Mesenchymal stem cell (in vitro differentiated cells and primary cell): ENCODE data around the gene NUDT16L1.

Source experiments
- DNase-seq: peaks from one replicate; pipeline ENCODE4 v3.0.0-alpha.2; 2013
- H2AFZ ChIP-seq: one replicate; pipeline ENCODE4 v1.6.1; 2013; ENCODE audit warnings: low read depth, mild to moderate bottlenecking, control low read depth, inconsistent platforms, low read length, moderate library complexity
- H2AK5ac ChIP-seq: 2 replicates; pipeline ENCODE4 v1.6.1; 2013; ENCODE audit warnings: low read length, moderate library complexity, mild to moderate bottlenecking, inconsistent platforms; ENCODE audit not compliant: severe bottlenecking
- H2BK120ac ChIP-seq: one replicate; pipeline ENCODE4 v1.6.1; 2013; ENCODE audit warnings: low read depth, mild to moderate bottlenecking, inconsistent platforms, low read length, moderate library complexity
- H2BK12ac ChIP-seq, 2 experiments: one replicate each; pipeline ENCODE4 v1.6.1; 2013; ENCODE audit warnings: inconsistent platforms in 2 of 2, low read length in 2 of 2, mild to moderate bottlenecking in 2 of 2, moderate library complexity in 2 of 2, control low read depth in 1 of 2
- H2BK15ac ChIP-seq: one replicate; pipeline ENCODE4 v1.6.1; 2013; ENCODE audit warnings: mild to moderate bottlenecking, low read depth, inconsistent platforms; ENCODE audit not compliant: poor library complexity, severe bottlenecking
- H2BK5ac ChIP-seq: 2 replicates; pipeline ENCODE4 v1.6.1; 2013; ENCODE audit warnings: low read depth, mild to moderate bottlenecking, low read length, control low read depth, inconsistent platforms; ENCODE audit not compliant: poor library complexity, severe bottlenecking
- H3K14ac ChIP-seq, 2 experiments: one replicate each; pipeline ENCODE4 v1.6.1; 2013; ENCODE audit warnings: inconsistent platforms in 2 of 2, low read length in 2 of 2, control low read depth in 1 of 2, mild to moderate bottlenecking in 1 of 2, moderate library complexity in 1 of 2
- H3K18ac ChIP-seq, 2 experiments: one replicate each; pipeline ENCODE4 v1.6.1; 2013; ENCODE audit warnings: inconsistent platforms in 2 of 2, low read length in 2 of 2, control low read depth in 1 of 2, low read depth in 1 of 2, mild to moderate bottlenecking in 1 of 2
- H3K23ac ChIP-seq, 2 experiments: one replicate each; pipeline ENCODE4 v1.6.1; 2013; ENCODE audit warnings: inconsistent platforms in 2 of 2, low read length in 2 of 2, mild to moderate bottlenecking in 2 of 2, moderate library complexity in 2 of 2, control low read depth in 1 of 2
- H3K27ac ChIP-seq: 2 replicates; pipeline ENCODE4 v1.5.1; 2013; ENCODE audit warnings: mild to moderate bottlenecking, moderate library complexity, low read length, control low read depth, inconsistent platforms; ENCODE audit not compliant: poor library complexity, severe bottlenecking
- H3K27me3 ChIP-seq, 2 experiments: 2 replicates each; pipeline versions ENCODE4 v1.6.1 to v1.7.0; 2013; ENCODE audit warnings: low read length in 2 of 2, mild to moderate bottlenecking in 2 of 2, moderate library complexity in 2 of 2, control low read depth in 1 of 2, inconsistent platforms in 1 of 2; ENCODE audit not compliant: control insufficient read depth in 1 of 2, insufficient read depth in 1 of 2
- H3K36me3 ChIP-seq, 2 experiments: 2 replicates each; pipeline versions ENCODE4 v1.6.1 to v1.7.0; 2013; ENCODE audit warnings: low read length in 2 of 2, control low read depth in 1 of 2, inconsistent platforms in 1 of 2, low read depth in 1 of 2, mild to moderate bottlenecking in 1 of 2; ENCODE audit not compliant: insufficient read depth in 2 of 2, control insufficient read depth in 1 of 2
- H3K4ac ChIP-seq, 2 experiments: one replicate each; pipeline ENCODE4 v1.6.1; 2013; ENCODE audit warnings: inconsistent platforms in 2 of 2, low read length in 2 of 2, mild to moderate bottlenecking in 2 of 2, moderate library complexity in 2 of 2, control low read depth in 1 of 2, low read depth in 1 of 2
- H3K4me1 ChIP-seq: 2 replicates; pipeline ENCODE4 v1.6.1; 2013; ENCODE audit warnings: low read depth, low read length, control low read depth; ENCODE audit not compliant: control insufficient read depth, insufficient read depth
- H3K4me2 ChIP-seq: 2 replicates; pipeline ENCODE4 v1.6.1; 2013; ENCODE audit warnings: low read length, mild to moderate bottlenecking, inconsistent platforms; ENCODE audit not compliant: poor library complexity, severe bottlenecking
- H3K4me3 ChIP-seq, 2 experiments: 2 replicates each; pipeline versions ENCODE4 v1.5.1 to v1.7.0; 2013; ENCODE audit warnings: low read length in 2 of 2, mild to moderate bottlenecking in 2 of 2, control low read depth in 1 of 2, low read depth in 1 of 2; ENCODE audit not compliant: insufficient read depth in 1 of 2
- H3K79me1 ChIP-seq: replicated peaks from 2 replicates; pipeline ENCODE4 v1.6.1; 2013; ENCODE audit warnings: mild to moderate bottlenecking, control low read depth, low read length, inconsistent platforms; ENCODE audit not compliant: poor library complexity, severe bottlenecking
- H3K9ac ChIP-seq: 2 replicates; pipeline ENCODE4 v1.7.0; 2013; ENCODE audit warnings: mild to moderate bottlenecking, low read length, moderate library complexity
- H3K9me3 ChIP-seq: 2 replicates; pipeline ENCODE4 v1.7.0; 2013; ENCODE audit warnings: mild to moderate bottlenecking, low read length; ENCODE audit not compliant: control insufficient read depth
- H4K8ac ChIP-seq: one replicate; pipeline ENCODE4 v1.6.1; 2013; ENCODE audit warnings: inconsistent platforms, mild to moderate bottlenecking, low read length, moderate library complexity
- H4K91ac ChIP-seq: one replicate; pipeline ENCODE4 v1.6.1; 2013; ENCODE audit warnings: mild to moderate bottlenecking, low read length, inconsistent platforms
- WGBS: methylation state at CpG from one replicate; pipeline ENCODE4 v1.1.7; 2013; ENCODE audit warnings: mixed read lengths; 5-methylcytosine and 5-hydroxymethylcytosine counted together

The NUDT16L1 gene

GRCh38 chr16:4685776-4686496 lies 7.4 kb upstream of the NUDT16L1 start:
- peaks cover 60 to 98% of the 10 kb centered on the region in 2 experiments for H3K36me3 ChIP-seq
- no peak overlapping the region for H4K8ac ChIP-seq
- H2BK15ac ChIP-seq: no peak overlapping the region
- no peak overlapping the region for H2AFZ ChIP-seq
- no peak overlapping the region for H4K91ac ChIP-seq
- no peak overlapping the region for H2BK120ac ChIP-seq
- H3K4me2 ChIP-seq: no peak overlapping the region
- no peak overlapping the region for H3K23ac ChIP-seq
- 99% methylated on average over 36 of the region's 38 CpGs for WGBS
- H3K27me3 ChIP-seq: no peaks in the 10 kb centered on the region
- no peak overlapping the region for H2AK5ac ChIP-seq
- H3K9me3 ChIP-seq: no peaks in the 10 kb centered on the region
- H2BK12ac ChIP-seq: no peak overlapping the region
- no peak for DNase-seq
- no peak overlapping the region for H3K4me3 ChIP-seq
- H3K4ac ChIP-seq: no peak overlapping the region
- H3K9ac ChIP-seq: no peak overlapping the region
- H3K27ac ChIP-seq: no peak overlapping the region
- H3K14ac ChIP-seq: no peak overlapping the region
- no peak overlapping the region for H3K18ac ChIP-seq
- H3K79me1 ChIP-seq: peaks cover 45% of the 10 kb centered on the region
- H3K4me1 ChIP-seq: peaks cover 16% of the 10 kb centered on the region
- H2BK5ac ChIP-seq: no peak overlapping the region

GRCh38 chr16:4686497-4687210 lies 6.7 kb upstream of the NUDT16L1 start:
- Histone ChIP-seq H3K27me3 (no peaks in the 10 kb centered on the region), H3K4me1 (peaks cover 16% of the 10 kb centered on the region), H3K23ac (no peak overlapping the region), H2BK12ac (no peak overlapping the region), H3K18ac (no peak overlapping the region), H3K14ac (no peak overlapping the region), H3K9ac (no peak overlapping the region), H3K36me3 (peaks cover 58 to 94% of the 10 kb centered on the region in 2 experiments), H3K79me1 (peaks cover 38% of the 10 kb centered on the region), H3K4me2 (no peak overlapping the region), H2BK5ac (no peak overlapping the region), H2BK120ac (no peak overlapping the region), H2AK5ac (no peak overlapping the region), H4K91ac (no peak overlapping the region), H2BK15ac (no peak overlapping the region), H3K4me3 (no peak overlapping the region), H3K9me3 (no peaks in the 10 kb centered on the region), H4K8ac (no peak overlapping the region), H2AFZ (no peak overlapping the region), H3K4ac (no peak overlapping the region), H3K27ac (no peak overlapping the region)
- DNase-seq: no peak
- WGBS: 92% methylated on average over 27 of the region's 27 CpGs

GRCh38 chr16:4687416-4687815 lies 5.9 kb upstream of the NUDT16L1 start:
- H3K27ac ChIP-seq: no peak overlapping the region
- 90% methylated on average over 8 of the region's 8 CpGs for WGBS
- no peak overlapping the region for H2BK15ac ChIP-seq
- DNase-seq: no peak
- no peak overlapping the region for H3K4me2 ChIP-seq
- H3K4me1 ChIP-seq: peaks cover 18% of the 10 kb centered on the region
- peaks cover 51 to 88% of the 10 kb centered on the region in 2 experiments for H3K36me3 ChIP-seq
- no peak overlapping the region for H2AFZ ChIP-seq
- H2BK5ac ChIP-seq: no peak overlapping the region
- H3K18ac ChIP-seq: no peak overlapping the region
- H3K27me3 ChIP-seq: no peaks in the 10 kb centered on the region
- H4K8ac ChIP-seq: no peak overlapping the region
- peaks cover 32% of the 10 kb centered on the region for H3K79me1 ChIP-seq
- no peak overlapping the region for H3K4ac ChIP-seq
- no peak overlapping the region for H3K4me3 ChIP-seq
- H2BK12ac ChIP-seq: no peak overlapping the region
- no peak overlapping the region for H2BK120ac ChIP-seq
- H4K91ac ChIP-seq: no peak overlapping the region
- no peak overlapping the region for H2AK5ac ChIP-seq
- no peaks in the 10 kb centered on the region for H3K9me3 ChIP-seq
- no peak overlapping the region for H3K23ac ChIP-seq
- H3K14ac ChIP-seq: no peak overlapping the region
- no peak overlapping the region for H3K9ac ChIP-seq

- H4K8ac ChIP-seq: no peak overlapping the region
- WGBS: 94% methylated on average over 39 of the region's 39 CpGs
- H4K91ac ChIP-seq: no peak overlapping the region
Observed at GRCh38 chr16:4687946-4688673, 5.3 kb upstream of the NUDT16L1 start.

More at GRCh38 chr16:4687946-4688673, 5.3 kb upstream of the NUDT16L1 start:
- Histone ChIP-seq H3K18ac (no peak overlapping the region), H3K4me2 (no peak overlapping the region), H3K27ac (no peak overlapping the region), H3K36me3 (peaks cover 44 to 82% of the 10 kb centered on the region in 2 experiments), H2BK120ac (no peak overlapping the region), H3K9me3 (no peaks in the 10 kb centered on the region), H2AK5ac (no peak overlapping the region), H3K27me3 (no peaks in the 10 kb centered on the region), H2BK12ac (no peak overlapping the region), H3K23ac (no peak overlapping the region), H3K14ac (no peak overlapping the region), H3K4me3 (no peak overlapping the region), H3K4me1 (peaks cover 18% of the 10 kb centered on the region), H2BK15ac (no peak overlapping the region), H2BK5ac (no peak overlapping the region), H2AFZ (no peak overlapping the region), H3K4ac (no peak overlapping the region), H3K9ac (no peak overlapping the region), H3K79me1 (peaks cover 25% of the 10 kb centered on the region)
- DNase-seq: no peak
